ENCODE data around the gene TMEM221. TPM values are rescaled to one million over a fixed set of nuclear protein-coding genes. Genes with fewer than 3 reads are reported as not detected.

The TMEM221 gene
- polyA plus RNA-seq, 1 donor from 2014 or later, result not detected

DNA sequence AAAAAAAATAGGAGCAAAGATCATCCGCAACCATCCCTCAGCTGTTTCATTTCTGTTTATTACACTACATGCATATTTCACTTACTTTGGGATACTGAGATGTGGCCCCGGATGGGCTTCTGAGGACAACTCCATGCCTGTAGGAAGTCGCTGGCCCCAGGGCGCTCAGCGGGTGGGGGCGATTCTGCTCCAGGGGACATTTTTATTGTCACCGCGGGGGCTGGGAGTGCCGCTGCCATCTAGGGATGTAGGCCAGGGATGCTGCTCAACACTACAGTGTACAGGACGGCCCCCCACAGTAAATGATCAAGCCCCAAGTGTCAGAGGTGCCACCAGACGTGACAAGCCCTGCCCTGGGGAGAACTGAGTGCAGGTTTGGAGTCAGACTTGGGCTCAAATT, 36.7 kb downstream of the TMEM221 start:
- no peak overlapping the region for H3K9ac ChIP-seq (ENCODE audit: low read length)

DNA sequence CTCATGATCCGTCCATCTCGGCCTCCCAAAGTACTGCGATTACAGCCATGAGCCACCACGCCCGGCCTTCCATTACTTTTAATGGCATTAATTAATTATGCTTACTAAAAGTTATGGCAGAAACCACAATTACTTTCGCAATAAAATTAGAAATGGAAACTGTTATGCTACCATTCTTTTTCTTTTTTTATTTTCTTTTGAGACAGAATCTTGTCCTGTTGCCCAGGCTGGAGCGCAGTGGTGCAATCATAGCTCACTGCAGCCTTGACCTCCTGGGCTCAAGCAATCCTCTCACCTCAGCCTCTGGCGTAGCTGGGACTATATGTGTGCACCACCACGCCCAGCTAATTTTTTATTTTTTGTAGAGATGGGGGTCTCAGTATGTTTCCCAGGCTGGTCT, 38.5 kb downstream of the TMEM221 start:
- H3K4me3 ChIP-seq (ENCODE audit: low read length), result no peak overlapping the region
- H4K20me1 ChIP-seq (ENCODE audit: insufficient read depth), result no peaks in the 10 kb centered on the region
- H3F3A ChIP-seq (ENCODE audit: insufficient read depth, low read length, poor library complexity, severe bottlenecking), result no peaks in the 10 kb centered on the region
- H2AFZ ChIP-seq (ENCODE audit: low read depth, low read length), result no peak overlapping the region
- no peak overlapping the region for H3K4me2 ChIP-seq (ENCODE audit: low read length)
- no peaks in the 10 kb centered on the region for H3K27me3 ChIP-seq (ENCODE audit: insufficient read depth, low read depth, low read length)
- TF ChIP-seq RAD21 (conservative IDR thresholded peaks at IDR 0.05) (no peak), SMC3 (conservative IDR thresholded peaks at IDR 0.05; ENCODE audit: poor library complexity) (no peak), MXI1 (conservative IDR thresholded peaks at IDR 0.05; ENCODE audit: poor library complexity, severe bottlenecking) (no peak), EZH2 (IDR thresholded peaks at IDR 0.05; ENCODE audit: borderline replicate concordance, insufficient read depth, low read length, poor library complexity, severe bottlenecking) (no peak), EP300 (conservative IDR thresholded peaks at IDR 0.05; ENCODE audit: poor library complexity, severe bottlenecking) (no peak)
- TF ChIP-seq, protein P1, sequence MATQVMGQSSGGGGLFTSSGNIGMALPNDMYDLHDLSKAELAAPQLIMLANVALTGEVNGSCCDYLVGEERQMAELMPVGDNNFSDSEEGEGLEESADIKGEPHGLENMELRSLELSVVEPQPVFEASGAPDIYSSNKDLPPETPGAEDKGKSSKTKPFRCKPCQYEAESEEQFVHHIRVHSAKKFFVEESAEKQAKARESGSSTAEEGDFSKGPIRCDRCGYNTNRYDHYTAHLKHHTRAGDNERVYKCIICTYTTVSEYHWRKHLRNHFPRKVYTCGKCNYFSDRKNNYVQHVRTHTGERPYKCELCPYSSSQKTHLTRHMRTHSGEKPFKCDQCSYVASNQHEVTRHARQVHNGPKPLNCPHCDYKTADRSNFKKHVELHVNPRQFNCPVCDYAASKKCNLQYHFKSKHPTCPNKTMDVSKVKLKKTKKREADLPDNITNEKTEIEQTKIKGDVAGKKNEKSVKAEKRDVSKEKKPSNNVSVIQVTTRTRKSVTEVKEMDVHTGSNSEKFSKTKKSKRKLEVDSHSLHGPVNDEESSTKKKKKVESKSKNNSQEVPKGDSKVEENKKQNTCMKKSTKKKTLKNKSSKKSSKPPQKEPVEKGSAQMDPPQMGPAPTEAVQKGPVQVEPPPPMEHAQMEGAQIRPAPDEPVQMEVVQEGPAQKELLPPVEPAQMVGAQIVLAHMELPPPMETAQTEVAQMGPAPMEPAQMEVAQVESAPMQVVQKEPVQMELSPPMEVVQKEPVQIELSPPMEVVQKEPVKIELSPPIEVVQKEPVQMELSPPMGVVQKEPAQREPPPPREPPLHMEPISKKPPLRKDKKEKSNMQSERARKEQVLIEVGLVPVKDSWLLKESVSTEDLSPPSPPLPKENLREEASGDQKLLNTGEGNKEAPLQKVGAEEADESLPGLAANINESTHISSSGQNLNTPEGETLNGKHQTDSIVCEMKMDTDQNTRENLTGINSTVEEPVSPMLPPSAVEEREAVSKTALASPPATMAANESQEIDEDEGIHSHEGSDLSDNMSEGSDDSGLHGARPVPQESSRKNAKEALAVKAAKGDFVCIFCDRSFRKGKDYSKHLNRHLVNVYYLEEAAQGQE (IDR thresholded peaks at IDR 0.05; ENCODE audit: borderline replicate concordance), result no peak
- no peaks in the 10 kb centered on the region for H3K79me2 ChIP-seq (replicated peaks; ENCODE audit: insufficient read depth, low read length)
- H3K36me3 ChIP-seq (ENCODE audit: insufficient read depth, low read length), result no peaks in the 10 kb centered on the region
- H3K9me2 ChIP-seq (ENCODE audit: insufficient read depth, low read length), result no peaks in the 10 kb centered on the region
- no peaks in the 10 kb centered on the region for H3K9me3 ChIP-seq (ENCODE audit: low read length)
- H3K27ac ChIP-seq (ENCODE audit: low read length), result no peak overlapping the region
- H3K9ac ChIP-seq (ENCODE audit: low read length), result no peak overlapping the region

More for the DNA sequence above, 36.7 kb downstream of the TMEM221 start:
- Histone ChIP-seq H3K4me2 (ENCODE audit: low read length) (no peak overlapping the region), H4K20me1 (ENCODE audit: insufficient read depth) (no peaks in the 10 kb centered on the region), H3K79me2 (replicated peaks; ENCODE audit: insufficient read depth, low read length) (no peaks in the 10 kb centered on the region), H3F3A (ENCODE audit: insufficient read depth, low read length, poor library complexity, severe bottlenecking) (no peaks in the 10 kb centered on the region), H3K36me3 (ENCODE audit: insufficient read depth, low read length) (no peaks in the 10 kb centered on the region), H2AFZ (ENCODE audit: low read depth, low read length) (no peak overlapping the region), H3K27ac (ENCODE audit: low read length) (no peak overlapping the region), H3K9me3 (ENCODE audit: low read length) (no peaks in the 10 kb centered on the region), H3K9me2 (ENCODE audit: insufficient read depth, low read length) (no peaks in the 10 kb centered on the region), H3K27me3 (ENCODE audit: insufficient read depth, low read depth, low read length) (no peaks in the 10 kb centered on the region), H3K4me3 (ENCODE audit: low read length) (no peak overlapping the region)
- no peak for TF ChIP-seq SMC3 (conservative IDR thresholded peaks at IDR 0.05; ENCODE audit: poor library complexity)
- no peak for TF ChIP-seq MXI1 (conservative IDR thresholded peaks at IDR 0.05; ENCODE audit: poor library complexity, severe bottlenecking)
- TF ChIP-seq, protein P1 (IDR thresholded peaks at IDR 0.05; ENCODE audit: borderline replicate concordance), result no peak
- no peak for TF ChIP-seq POLR2AphosphoS5 (IDR thresholded peaks at IDR 0.05)
- TF ChIP-seq EZH2 (IDR thresholded peaks at IDR 0.05; ENCODE audit: borderline replicate concordance, insufficient read depth, low read length, poor library complexity, severe bottlenecking), result no peak
- no peak for TF ChIP-seq EP300 (conservative IDR thresholded peaks at IDR 0.05; ENCODE audit: poor library complexity, severe bottlenecking)
- TF ChIP-seq RAD21 (conservative IDR thresholded peaks at IDR 0.05), result no peak
- no peak for TF ChIP-seq TAF1 (IDR thresholded peaks at IDR 0.05; ENCODE audit: low read depth)
- TF ChIP-seq, protein P2, sequence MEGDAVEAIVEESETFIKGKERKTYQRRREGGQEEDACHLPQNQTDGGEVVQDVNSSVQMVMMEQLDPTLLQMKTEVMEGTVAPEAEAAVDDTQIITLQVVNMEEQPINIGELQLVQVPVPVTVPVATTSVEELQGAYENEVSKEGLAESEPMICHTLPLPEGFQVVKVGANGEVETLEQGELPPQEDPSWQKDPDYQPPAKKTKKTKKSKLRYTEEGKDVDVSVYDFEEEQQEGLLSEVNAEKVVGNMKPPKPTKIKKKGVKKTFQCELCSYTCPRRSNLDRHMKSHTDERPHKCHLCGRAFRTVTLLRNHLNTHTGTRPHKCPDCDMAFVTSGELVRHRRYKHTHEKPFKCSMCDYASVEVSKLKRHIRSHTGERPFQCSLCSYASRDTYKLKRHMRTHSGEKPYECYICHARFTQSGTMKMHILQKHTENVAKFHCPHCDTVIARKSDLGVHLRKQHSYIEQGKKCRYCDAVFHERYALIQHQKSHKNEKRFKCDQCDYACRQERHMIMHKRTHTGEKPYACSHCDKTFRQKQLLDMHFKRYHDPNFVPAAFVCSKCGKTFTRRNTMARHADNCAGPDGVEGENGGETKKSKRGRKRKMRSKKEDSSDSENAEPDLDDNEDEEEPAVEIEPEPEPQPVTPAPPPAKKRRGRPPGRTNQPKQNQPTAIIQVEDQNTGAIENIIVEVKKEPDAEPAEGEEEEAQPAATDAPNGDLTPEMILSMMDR (IDR thresholded peaks at IDR 0.05; ENCODE audit: poor library complexity, severe bottlenecking), result no peak
